K562 (cell line): ENCODE data around the gene NXN.

Experiments
- MXI1 ChIP-seq: IDR thresholded peaks from 2 replicates; pipeline ENCODE4 v1.6.1; 2011; ENCODE audit warnings: low read depth, mild to moderate bottlenecking, improper control_type of control experiment, low read length
- SOX6 ChIP-seq: fragments of 450-650 bp; IDR thresholded peaks from 2 replicates; pipeline ENCODE4 v1.6.1; 2014; ENCODE audit warnings: mild to moderate bottlenecking
- TCF7L2 ChIP-seq: fragments of 150-350 bp; IDR thresholded peaks from 2 replicates; pipeline ENCODE4 v1.6.1; 2016; ENCODE audit warnings: low read depth, mild to moderate bottlenecking, low read length, moderate library complexity
- ZZZ3 ChIP-seq: fragments of 450-650 bp; IDR thresholded peaks from 2 replicates; pipeline ENCODE4 v1.6.1; 2016; ENCODE audit warnings: antibody characterized with exemption, mild to moderate bottlenecking, moderate library complexity
- TF ChIP-seq, protein P1 (sequence below), 3 experiments: IDR thresholded peaks in 2 of 3; conservative IDR thresholded peaks in 1 of 3; 2 replicates each; pipeline ENCODE4 v1.5.1; 2011 to 2012; ENCODE audit warnings: low read length in 3 of 3, mild to moderate bottlenecking in 3 of 3, control low read depth in 2 of 3, improper control_type of control experiment in 1 of 3, inconsistent platforms in 1 of 3, low read depth in 1 of 3, mixed read lengths in 1 of 3, moderate library complexity in 1 of 3; ENCODE audit not compliant: insufficient read depth in 2 of 3

DNA sequence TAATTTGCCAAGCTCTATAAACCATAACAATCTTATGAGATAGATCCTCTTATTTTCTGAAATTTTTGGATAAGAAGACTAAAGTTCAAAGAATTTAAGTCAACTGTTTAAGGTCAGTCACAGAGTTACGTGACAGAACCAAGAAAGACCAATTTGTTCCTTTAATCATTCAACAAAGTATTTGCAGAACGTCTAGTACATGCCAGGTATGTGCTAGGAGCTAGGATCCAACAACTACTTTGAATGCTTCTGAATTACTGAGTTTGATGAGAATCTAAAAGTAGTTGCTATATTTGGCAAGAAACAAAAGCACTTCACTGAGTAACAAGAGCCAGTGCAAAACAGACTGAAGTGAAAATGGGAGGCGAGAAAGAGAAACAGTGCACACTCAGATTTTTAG is 212.5 kb downstream of the NXN start:
- TF ChIP-seq ZZZ3, result no peak
- TF ChIP-seq, protein P1, sequence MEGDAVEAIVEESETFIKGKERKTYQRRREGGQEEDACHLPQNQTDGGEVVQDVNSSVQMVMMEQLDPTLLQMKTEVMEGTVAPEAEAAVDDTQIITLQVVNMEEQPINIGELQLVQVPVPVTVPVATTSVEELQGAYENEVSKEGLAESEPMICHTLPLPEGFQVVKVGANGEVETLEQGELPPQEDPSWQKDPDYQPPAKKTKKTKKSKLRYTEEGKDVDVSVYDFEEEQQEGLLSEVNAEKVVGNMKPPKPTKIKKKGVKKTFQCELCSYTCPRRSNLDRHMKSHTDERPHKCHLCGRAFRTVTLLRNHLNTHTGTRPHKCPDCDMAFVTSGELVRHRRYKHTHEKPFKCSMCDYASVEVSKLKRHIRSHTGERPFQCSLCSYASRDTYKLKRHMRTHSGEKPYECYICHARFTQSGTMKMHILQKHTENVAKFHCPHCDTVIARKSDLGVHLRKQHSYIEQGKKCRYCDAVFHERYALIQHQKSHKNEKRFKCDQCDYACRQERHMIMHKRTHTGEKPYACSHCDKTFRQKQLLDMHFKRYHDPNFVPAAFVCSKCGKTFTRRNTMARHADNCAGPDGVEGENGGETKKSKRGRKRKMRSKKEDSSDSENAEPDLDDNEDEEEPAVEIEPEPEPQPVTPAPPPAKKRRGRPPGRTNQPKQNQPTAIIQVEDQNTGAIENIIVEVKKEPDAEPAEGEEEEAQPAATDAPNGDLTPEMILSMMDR (IDR thresholded peaks at IDR 0.05 in 2 of 3, conservative IDR thresholded peaks at IDR 0.05 in 1 of 3; ENCODE audit: insufficient read depth in 2 of 3, low read depth in 1 of 3, low read length in 3 of 3), result no peak
- no peak for TF ChIP-seq MXI1
- TF ChIP-seq TCF7L2, result no peak
- no peak for TF ChIP-seq SOX6
